Astrocyte (in vitro differentiated cells and primary cell): ENCODE data around the gene CNTN6. TPM values are rescaled to one million over a fixed set of nuclear protein-coding genes. Genes with fewer than 3 reads are reported as not detected.
A peak's percentile ranks its signal among the peaks of the same experiment; 100 is the strongest.

Experiments
- DNase-seq: peaks from one replicate; pipeline ENCODE4 v3.0.0-alpha.2; 2010; ENCODE audit warnings: low read depth
- FAIRE-seq: peaks from 2 replicates; lab custom pipeline; 2011; peaks lifted over from hg19 to GRCh38; lab: Jason Lieb, UNC
- H2AFZ ChIP-seq: 2 replicates; pipeline ENCODE4 v1.6.0; 2012; ENCODE audit warnings: low read depth, low read length, inconsistent platforms
- H3K27ac ChIP-seq: 2 replicates; pipeline ENCODE4 v1.5.1; 2011; ENCODE audit warnings: low read depth, low read length, inconsistent platforms
- H3K27me3 ChIP-seq: 2 replicates; pipeline ENCODE4 v1.6.0; 2011; ENCODE audit warnings: low read length, inconsistent platforms; ENCODE audit not compliant: insufficient read depth
- H3K36me3 ChIP-seq: 2 replicates; pipeline ENCODE4 v1.5.1; 2011; ENCODE audit warnings: low read length, inconsistent platforms; ENCODE audit not compliant: insufficient read depth
- H3K4me1 ChIP-seq: 2 replicates; pipeline ENCODE4 v1.5.1; 2011; ENCODE audit warnings: low read length, inconsistent platforms; ENCODE audit not compliant: insufficient read depth
- H3K4me2 ChIP-seq: 2 replicates; pipeline ENCODE4 v1.6.0; 2012; ENCODE audit warnings: low read length, inconsistent platforms
- H3K4me3 ChIP-seq: 2 replicates; pipeline ENCODE4 v1.5.1; 2011; ENCODE audit warnings: low read depth, mild to moderate bottlenecking, low read length, inconsistent platforms; ENCODE audit not compliant: insufficient read depth
- H3K79me2 ChIP-seq: 2 replicates; pipeline ENCODE4 v1.6.0; 2012; ENCODE audit warnings: mild to moderate bottlenecking, low read length, inconsistent platforms; ENCODE audit not compliant: insufficient read depth
- H3K9ac ChIP-seq: 2 replicates; pipeline ENCODE4 v1.6.0; 2012; ENCODE audit warnings: mild to moderate bottlenecking, low read length, inconsistent platforms
- H3K9me3 ChIP-seq: 2 replicates; pipeline ENCODE4 v1.5.1; 2012; ENCODE audit warnings: low read depth, mild to moderate bottlenecking, low read length, inconsistent platforms; ENCODE audit not compliant: insufficient read depth
- H4K20me1 ChIP-seq: 2 replicates; pipeline ENCODE4 v1.6.0; 2012; ENCODE audit warnings: low read length, inconsistent platforms; ENCODE audit not compliant: insufficient read depth
- H3K27ac Mint-ChIP-seq: one replicate; pipeline ENCODE4 v1.8.0; 2021; ENCODE audit warnings: mild to moderate bottlenecking, mixed read lengths; ENCODE audit not compliant: unreplicated experiment
- H3K27me3 Mint-ChIP-seq: one replicate; pipeline ENCODE4 v1.8.0; 2021; ENCODE audit warnings: low read depth, mixed read lengths; ENCODE audit not compliant: unreplicated experiment
- H3K36me3 Mint-ChIP-seq: one replicate; pipeline ENCODE4 v1.8.0; 2021; ENCODE audit warnings: low read depth, mixed read lengths; ENCODE audit not compliant: unreplicated experiment
- H3K4me1 Mint-ChIP-seq: one replicate; pipeline ENCODE4 v1.8.0; 2021; ENCODE audit warnings: low read depth, mixed read lengths; ENCODE audit not compliant: unreplicated experiment
- H3K4me3 Mint-ChIP-seq: one replicate; pipeline ENCODE4 v1.8.0; 2021; ENCODE audit warnings: mild to moderate bottlenecking, moderate library complexity, mixed read lengths; ENCODE audit not compliant: unreplicated experiment
- H3K9me3 Mint-ChIP-seq: one replicate; pipeline ENCODE4 v1.8.0; 2021; ENCODE audit warnings: mild to moderate bottlenecking, mixed read lengths; ENCODE audit not compliant: unreplicated experiment
- EZH2 ChIP-seq: IDR thresholded peaks from 2 replicates; pipeline ENCODE4 v1.6.1; 2012; ENCODE audit warnings: mild to moderate bottlenecking, low read length, inconsistent platforms; ENCODE audit not compliant: insufficient read depth
- total RNA-seq: library from RNA; stranded (reverse); gene quantifications from 2 replicates; pipeline ENCODE4 v1.2.1, GENCODE V29; 2021
- TF ChIP-seq, protein P1 (sequence below): IDR thresholded peaks from 2 replicates; pipeline ENCODE4 v1.5.1; 2011; ENCODE audit warnings: low read depth, mild to moderate bottlenecking, inconsistent platforms, low read length, moderate library complexity; ENCODE audit not compliant: insufficient read depth

The CNTN6 gene
- total RNA-seq, 1 donor from 2014 or later: not detected

DNA sequence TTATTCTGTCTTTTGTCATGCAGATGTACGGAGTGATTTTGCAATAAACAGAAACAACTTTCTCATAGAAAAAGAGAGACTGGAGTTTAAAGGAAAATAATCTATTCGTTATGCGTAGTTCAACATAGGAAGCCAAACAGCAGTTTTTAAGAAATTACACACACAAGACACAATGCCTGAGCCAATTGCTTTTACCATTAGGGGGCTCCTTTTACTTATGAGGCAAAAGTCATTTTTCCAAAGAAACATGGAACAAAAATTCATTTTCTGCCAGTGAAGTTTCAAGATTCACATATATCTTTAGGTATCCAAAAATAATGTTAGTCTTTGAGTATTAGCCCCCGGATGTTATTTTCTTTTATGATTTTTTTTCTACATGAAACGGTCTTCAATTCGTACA is 10.7 kb downstream of the CNTN6 start:
- no peak for FAIRE-seq
- TF ChIP-seq, protein P1, sequence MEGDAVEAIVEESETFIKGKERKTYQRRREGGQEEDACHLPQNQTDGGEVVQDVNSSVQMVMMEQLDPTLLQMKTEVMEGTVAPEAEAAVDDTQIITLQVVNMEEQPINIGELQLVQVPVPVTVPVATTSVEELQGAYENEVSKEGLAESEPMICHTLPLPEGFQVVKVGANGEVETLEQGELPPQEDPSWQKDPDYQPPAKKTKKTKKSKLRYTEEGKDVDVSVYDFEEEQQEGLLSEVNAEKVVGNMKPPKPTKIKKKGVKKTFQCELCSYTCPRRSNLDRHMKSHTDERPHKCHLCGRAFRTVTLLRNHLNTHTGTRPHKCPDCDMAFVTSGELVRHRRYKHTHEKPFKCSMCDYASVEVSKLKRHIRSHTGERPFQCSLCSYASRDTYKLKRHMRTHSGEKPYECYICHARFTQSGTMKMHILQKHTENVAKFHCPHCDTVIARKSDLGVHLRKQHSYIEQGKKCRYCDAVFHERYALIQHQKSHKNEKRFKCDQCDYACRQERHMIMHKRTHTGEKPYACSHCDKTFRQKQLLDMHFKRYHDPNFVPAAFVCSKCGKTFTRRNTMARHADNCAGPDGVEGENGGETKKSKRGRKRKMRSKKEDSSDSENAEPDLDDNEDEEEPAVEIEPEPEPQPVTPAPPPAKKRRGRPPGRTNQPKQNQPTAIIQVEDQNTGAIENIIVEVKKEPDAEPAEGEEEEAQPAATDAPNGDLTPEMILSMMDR: peak; percentile 13
- no peak for TF ChIP-seq EZH2
- H3K36me3 ChIP-seq: no peaks in the 10 kb centered on the region
- H3K36me3 Mint-ChIP-seq: no peaks in the 10 kb centered on the region
- no peak overlapping the region for H3K27ac Mint-ChIP-seq
- H3K4me1 ChIP-seq: no peaks in the 10 kb centered on the region
- H3K9me3 Mint-ChIP-seq: no peaks in the 10 kb centered on the region
- H3K79me2 ChIP-seq: no peaks in the 10 kb centered on the region
- no peak overlapping the region for H3K4me2 ChIP-seq
- no peak overlapping the region for H3K4me3 Mint-ChIP-seq
- H3K4me1 Mint-ChIP-seq: no peaks in the 10 kb centered on the region
- H4K20me1 ChIP-seq: no peaks in the 10 kb centered on the region
- no peaks in the 10 kb centered on the region for H3K27me3 Mint-ChIP-seq
- H2AFZ ChIP-seq: no peak overlapping the region
- no peak overlapping the region for H3K27ac ChIP-seq
- H3K9me3 ChIP-seq: no peaks in the 10 kb centered on the region
- no peak overlapping the region for H3K4me3 ChIP-seq
- H3K27me3 ChIP-seq: no peaks in the 10 kb centered on the region
- DNase-seq: no peak
- no peak overlapping the region for H3K9ac ChIP-seq

DNA sequence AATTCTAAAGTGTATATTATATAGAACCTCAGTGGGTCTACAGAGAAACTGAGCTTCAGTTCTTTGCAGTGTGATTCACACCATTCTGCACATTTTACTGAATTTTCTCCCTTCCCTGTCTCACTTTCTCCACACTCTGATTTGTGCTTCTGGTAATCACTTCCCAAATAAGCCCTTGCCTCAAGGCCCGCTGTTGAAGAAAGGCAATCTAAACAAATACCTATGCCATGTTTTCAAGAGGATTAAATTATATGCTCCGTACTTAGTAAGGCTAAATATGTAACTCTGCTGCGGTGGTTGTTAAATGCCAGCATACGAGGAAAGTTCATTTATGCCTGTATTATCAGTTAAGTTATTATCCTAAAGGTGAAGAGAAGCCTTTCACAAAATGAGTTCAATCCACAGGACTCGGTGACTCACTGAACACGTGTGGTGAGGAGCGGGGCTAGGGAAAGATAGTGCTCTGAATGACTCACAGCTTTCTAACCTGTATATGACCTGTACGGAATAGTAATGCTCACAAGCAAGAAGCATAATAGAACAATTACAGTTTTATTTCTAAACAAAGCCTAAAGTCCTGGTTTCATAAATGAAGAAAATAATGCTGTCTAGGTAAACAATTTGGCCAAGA is 25.1 kb downstream of the CNTN6 start:
- no peaks in the 10 kb centered on the region for H3K27me3 ChIP-seq
- H3K4me2 ChIP-seq: peak overlapping the region; percentile 4
- H3K36me3 Mint-ChIP-seq: no peaks in the 10 kb centered on the region
- no peaks in the 10 kb centered on the region for H3K36me3 ChIP-seq
- H3K27me3 Mint-ChIP-seq: no peaks in the 10 kb centered on the region
- H3K4me3 Mint-ChIP-seq: no peak overlapping the region
- no peak overlapping the region for H2AFZ ChIP-seq
- no peaks in the 10 kb centered on the region for H3K79me2 ChIP-seq
- DNase-seq (peak; percentile 85), FAIRE-seq (no peak)
- no peak overlapping the region for H3K9ac ChIP-seq
- peaks cover 10% of the 10 kb centered on the region for H3K4me1 ChIP-seq
- no peaks in the 10 kb centered on the region for H3K4me1 Mint-ChIP-seq
- no peak overlapping the region for H3K27ac Mint-ChIP-seq
- no peaks in the 10 kb centered on the region for H3K9me3 ChIP-seq
- H4K20me1 ChIP-seq: no peaks in the 10 kb centered on the region
- no peaks in the 10 kb centered on the region for H3K9me3 Mint-ChIP-seq
- TF ChIP-seq, protein P1: no peak
- TF ChIP-seq EZH2: no peak
- no peak overlapping the region for H3K27ac ChIP-seq
- no peak overlapping the region for H3K4me3 ChIP-seq

GRCh38 chr3:1131166-1131565 is 38.3 kb downstream of the CNTN6 start:
- Histone ChIP-seq H3K27ac (no peak overlapping the region), H3K79me2 (no peaks in the 10 kb centered on the region), H3K9ac (no peak overlapping the region), H2AFZ (no peak overlapping the region), H4K20me1 (no peaks in the 10 kb centered on the region), H3K4me3 (no peak overlapping the region), H3K4me1 (no peaks in the 10 kb centered on the region), H3K27me3 (no peaks in the 10 kb centered on the region), H3K4me2 (no peak overlapping the region), H3K9me3 (no peaks in the 10 kb centered on the region), H3K36me3 (no peaks in the 10 kb centered on the region)
- Mint-ChIP-seq H3K4me3 (no peak overlapping the region), H3K9me3 (peaks cover 4% of the 10 kb centered on the region), H3K36me3 (no peaks in the 10 kb centered on the region), H3K4me1 (no peaks in the 10 kb centered on the region), H3K27ac (no peak overlapping the region), H3K27me3 (no peaks in the 10 kb centered on the region)
- TF ChIP-seq EZH2: no peak
- no peak for DNase-seq
- no peak for FAIRE-seq
